Thyroid gland (tissue), 4 donors: ENCODE data around the gene TMEM132C.

ENCODE experiments used
- POLR2A ChIP-seq, 2 donors: fragments of 450-650 bp; IDR thresholded peaks; one replicate each; pipeline ENCODE4 v1.6.1; 2017; ENCODE audit warnings: antibody characterized with exemption in 2 of 2, mild to moderate bottlenecking in 2 of 2, moderate library complexity in 1 of 2
- TF ChIP-seq, protein P1 (sequence below), 6 experiments: fragments of 200-600 bp in 3 of 6; fragments of 450-650 bp in 3 of 6; sonication (generic) in 3 of 6; IDR thresholded peaks; one replicate each; pipeline ENCODE4 v1.5.1; 2016 to 2019; ENCODE audit warnings: antibody characterized with exemption in 6 of 6, mild to moderate bottlenecking in 2 of 6, inconsistent platforms in 1 of 6, moderate library complexity in 1 of 6

- TF ChIP-seq, protein P1, sequence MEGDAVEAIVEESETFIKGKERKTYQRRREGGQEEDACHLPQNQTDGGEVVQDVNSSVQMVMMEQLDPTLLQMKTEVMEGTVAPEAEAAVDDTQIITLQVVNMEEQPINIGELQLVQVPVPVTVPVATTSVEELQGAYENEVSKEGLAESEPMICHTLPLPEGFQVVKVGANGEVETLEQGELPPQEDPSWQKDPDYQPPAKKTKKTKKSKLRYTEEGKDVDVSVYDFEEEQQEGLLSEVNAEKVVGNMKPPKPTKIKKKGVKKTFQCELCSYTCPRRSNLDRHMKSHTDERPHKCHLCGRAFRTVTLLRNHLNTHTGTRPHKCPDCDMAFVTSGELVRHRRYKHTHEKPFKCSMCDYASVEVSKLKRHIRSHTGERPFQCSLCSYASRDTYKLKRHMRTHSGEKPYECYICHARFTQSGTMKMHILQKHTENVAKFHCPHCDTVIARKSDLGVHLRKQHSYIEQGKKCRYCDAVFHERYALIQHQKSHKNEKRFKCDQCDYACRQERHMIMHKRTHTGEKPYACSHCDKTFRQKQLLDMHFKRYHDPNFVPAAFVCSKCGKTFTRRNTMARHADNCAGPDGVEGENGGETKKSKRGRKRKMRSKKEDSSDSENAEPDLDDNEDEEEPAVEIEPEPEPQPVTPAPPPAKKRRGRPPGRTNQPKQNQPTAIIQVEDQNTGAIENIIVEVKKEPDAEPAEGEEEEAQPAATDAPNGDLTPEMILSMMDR (IDR thresholded peaks at IDR 0.05) = no peak
- no peak for TF ChIP-seq POLR2A (IDR thresholded peaks at IDR 0.05)
Measured at GRCh38 chr12:128290938-128291337, 24.0 kb downstream of the TMEM132C start.
